ENCODE measurements around the gene KRTAP19-8. TPM values are rescaled to one million over a fixed set of nuclear protein-coding genes. Genes with fewer than 3 reads are reported as not detected.

Gene KRTAP19-8
- polyA plus RNA-seq, 1 of the 3 experiments (the other 2 are of a cell fraction): not detected

GRCh38 chr21:31052489-31053142, 14.3 kb upstream of the KRTAP19-8 start:
- no peak overlapping the region for H3K27ac ChIP-seq (ENCODE audit: low read depth in 2 of 2, low read length in 1 of 2)
- H3K9me2 ChIP-seq: no peaks in the 10 kb centered on the region
- ChIA-PET POLR2A (no interaction called here), CTCF (interaction anchor here (0.6 to 1.0 kb wide), 2 partner anchors 35 to 528 kb away, joined by 3 read pairs; no protein-coding TSS in a partner anchor)
- TF ChIP-seq FOSL2 (IDR thresholded peaks at IDR 0.05; ENCODE audit: borderline replicate concordance, low read depth): no peak
- TF ChIP-seq MXI1 (IDR thresholded peaks at IDR 0.05; ENCODE audit: low read depth, low read length): no peak
- 3% methylated on average over 5 of the region's 5 CpGs for WGBS (ENCODE audit: low lambda C conversion rate)
- H2AFZ ChIP-seq (ENCODE audit: low read depth): no peak overlapping the region
- no peak overlapping the region for H3K4me2 ChIP-seq
- no peak overlapping the region for H3K9ac ChIP-seq
- no peaks in the 10 kb centered on the region for H3K36me3 ChIP-seq (replicated peaks in 1 of 2; ENCODE audit: control insufficient read depth in 1 of 2, insufficient read depth in 2 of 2, low read length in 1 of 2)
- no peak overlapping the region for H3K4me3 ChIP-seq (ENCODE audit: low read depth in 2 of 2, low read length in 1 of 2)
- no peaks in the 10 kb centered on the region for H3K4me1 ChIP-seq (ENCODE audit: control insufficient read depth in 1 of 2, insufficient read depth in 2 of 2, low read depth in 1 of 2, low read length in 1 of 2)
- H3F3A ChIP-seq (replicated peaks; ENCODE audit: insufficient read depth): no peaks in the 10 kb centered on the region
- H3K79me2 ChIP-seq (ENCODE audit: insufficient read depth): no peaks in the 10 kb centered on the region
- DNase-seq: no peak
- H3K9me3 ChIP-seq: no peaks in the 10 kb centered on the region
- H3K27me3 ChIP-seq (ENCODE audit: insufficient read depth): peaks cover 9% of the 10 kb centered on the region; the same call in 1 of the 2 replicates
- no peaks in the 10 kb centered on the region for H4K20me1 ChIP-seq (ENCODE audit: insufficient read depth)

- Histone ChIP-seq H3K4me2 (no peak overlapping the region), H3K9me3 (no peaks in the 10 kb centered on the region), H3K79me2 (ENCODE audit: insufficient read depth) (no peaks in the 10 kb centered on the region), H3F3A (replicated peaks; ENCODE audit: insufficient read depth) (no peaks in the 10 kb centered on the region), H3K27ac (ENCODE audit: low read depth in 2 of 2, low read length in 1 of 2) (no peak overlapping the region), H4K20me1 (ENCODE audit: insufficient read depth) (no peaks in the 10 kb centered on the region), H2AFZ (ENCODE audit: low read depth) (no peak overlapping the region), H3K9me2 (no peaks in the 10 kb centered on the region), H3K9ac (no peak overlapping the region), H3K4me3 (ENCODE audit: low read depth in 2 of 2, low read length in 1 of 2) (no peak overlapping the region), H3K36me3 (replicated peaks in 1 of 2; ENCODE audit: control insufficient read depth in 1 of 2, insufficient read depth in 2 of 2, low read length in 1 of 2) (no peaks in the 10 kb centered on the region), H3K27me3 (ENCODE audit: insufficient read depth) (peaks cover 9% of the 10 kb centered on the region; the same call in 1 of the 2 replicates), H3K4me1 (ENCODE audit: control insufficient read depth in 1 of 2, insufficient read depth in 2 of 2, low read depth in 1 of 2, low read length in 1 of 2) (no peaks in the 10 kb centered on the region)
- ChIA-PET POLR2A (no interaction called here), CTCF (no interaction called here)
- no peak for DNase-seq
- 14% methylated on average over 3 of the region's 3 CpGs for WGBS (ENCODE audit: low lambda C conversion rate)
- TF ChIP-seq ZBTB33 (IDR thresholded peaks at IDR 0.05; ENCODE audit: borderline replicate concordance, low read depth) (no peak), NFIC (IDR thresholded peaks at IDR 0.05; ENCODE audit: borderline replicate concordance) (no peak), EZH2phosphoT487 (IDR thresholded peaks at IDR 0.05; ENCODE audit: borderline replicate concordance, low read depth) (no peak)
These were observed 12.4 kb upstream of the KRTAP19-8 start for GRCh38 chr21:31050577-31051157.

- Histone ChIP-seq H3K27ac (ENCODE audit: low read depth in 2 of 2, low read length in 1 of 2) (no peak overlapping the region), H3K9ac (no peak overlapping the region), H3K27me3 (ENCODE audit: insufficient read depth) (peaks cover 1% of the 10 kb centered on the region; the same call in 1 of the 2 replicates), H3K36me3 (replicated peaks in 1 of 2; ENCODE audit: control insufficient read depth in 1 of 2, insufficient read depth in 2 of 2, low read length in 1 of 2) (no peaks in the 10 kb centered on the region), H2AFZ (ENCODE audit: low read depth) (no peak overlapping the region), H3K4me1 (ENCODE audit: control insufficient read depth in 1 of 2, insufficient read depth in 2 of 2, low read depth in 1 of 2, low read length in 1 of 2) (no peaks in the 10 kb centered on the region), H3K79me2 (ENCODE audit: insufficient read depth) (no peaks in the 10 kb centered on the region), H3F3A (replicated peaks; ENCODE audit: insufficient read depth) (no peaks in the 10 kb centered on the region), H4K20me1 (ENCODE audit: insufficient read depth) (no peaks in the 10 kb centered on the region), H3K9me2 (no peaks in the 10 kb centered on the region), H3K4me2 (no peak overlapping the region), H3K9me3 (no peaks in the 10 kb centered on the region), H3K4me3 (ENCODE audit: low read depth in 2 of 2, low read length in 1 of 2) (no peak overlapping the region)
- whole genome bisulfite sequencing (ENCODE audit: low lambda C conversion rate): 0% methylated on average over 3 of the region's 3 CpGs
- ChIA-PET CTCF (no interaction called here), POLR2A (no interaction called here)
- no peak for DNase-seq
- TF ChIP-seq IRF3 (IDR thresholded peaks at IDR 0.05; ENCODE audit: low read depth, low read length) (no peak), FOXM1 (IDR thresholded peaks at IDR 0.05; ENCODE audit: low read depth) (no peak), CTCF (IDR thresholded peaks at IDR 0.05) (no peak), RFX5 (IDR thresholded peaks at IDR 0.05; ENCODE audit: low read length) (no peak), MAX (IDR thresholded peaks at IDR 0.05; ENCODE audit: low read depth) (no peak), USF2 (IDR thresholded peaks at IDR 0.05; ENCODE audit: borderline replicate concordance, low read depth, low read length) (no peak), GABPA (IDR thresholded peaks at IDR 0.05; ENCODE audit: low read depth) (no peak), ELF1 (IDR thresholded peaks at IDR 0.05) (no peak)
These were observed 7.6 kb upstream of the KRTAP19-8 start for GRCh38 chr21:31045841-31046240.

Measured in SK-N-SH (cell line).